NCI-H82 treated with DMSO at 0.1 percent for 48 hours (cell line): Measurements from ENCODE around the gene TPBGL.
"Not testable (repeated sequence)": the region's sequence is repeated elsewhere in the genome, so short reads cannot be mapped to it uniquely, and the experiment has no call there.

Experiments
- DNase-seq: peaks from one replicate; lab custom pipeline; 2025; ENCODE audit not compliant: unreplicated experiment; lab: John Stamatoyannopoulos, UW

The TPBGL gene

DNA sequence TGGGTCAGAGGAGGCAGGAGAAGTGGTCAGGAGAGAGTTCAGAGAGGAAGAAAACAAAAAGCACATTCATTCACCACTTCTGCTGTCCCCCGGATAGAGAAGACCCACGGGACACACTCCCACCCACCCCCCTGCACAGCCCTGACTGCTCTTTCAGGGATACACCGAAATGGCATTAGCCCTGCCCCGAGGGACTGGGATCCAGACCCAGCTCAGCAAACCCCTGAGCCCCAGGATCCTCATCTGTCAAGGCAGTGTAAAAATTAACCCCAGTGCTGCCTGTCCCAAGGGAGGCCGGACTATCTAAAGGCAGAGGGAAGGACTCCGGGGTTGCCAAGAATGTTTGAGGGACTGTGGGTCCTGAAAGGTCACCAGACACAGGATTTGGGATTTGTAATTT, 31.2 kb downstream of the TPBGL start:
- no peak for DNase-seq

GRCh38 chr11:75272391-75272790, 31.8 kb downstream of the TPBGL start:
- no peak for DNase-seq

GRCh38 chr11:75272821-75273301, 32.3 kb downstream of the TPBGL start:
- no peak for DNase-seq

- no peak for DNase-seq
These were observed 33.1 kb downstream of the TPBGL start for GRCh38 chr11:75273411-75274391.

DNA sequence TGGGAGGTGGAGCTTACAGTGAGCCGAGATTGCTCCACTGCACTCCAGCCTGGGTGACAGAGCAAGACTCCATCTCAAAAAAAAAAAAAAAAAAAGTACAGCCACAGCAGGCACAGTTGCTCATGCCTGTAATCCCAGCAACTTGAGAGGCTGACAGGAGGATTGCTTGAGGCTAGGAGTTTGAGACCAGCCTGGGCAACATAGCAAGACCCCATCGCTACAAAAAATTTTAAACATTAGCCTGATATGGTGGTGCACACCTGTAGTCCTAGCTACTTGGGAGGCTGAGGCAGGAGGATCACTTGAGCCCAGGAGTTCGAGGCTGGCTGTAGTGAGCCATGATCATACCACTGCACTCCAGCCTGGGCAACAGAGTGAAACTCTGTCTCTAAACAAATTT, 34.1 kb downstream of the TPBGL start:
- not testable (repeated sequence) for DNase-seq

- DNase-seq: peak; percentile 45
These were observed 35.0 kb downstream of the TPBGL start for GRCh38 chr11:75275581-75275980.

- no peak for DNase-seq
These were observed 35.6 kb downstream of the TPBGL start for GRCh38 chr11:75276186-75276585.

GRCh38 chr11:75276686-75277085, 36.1 kb downstream of the TPBGL start:
- no peak for DNase-seq

- DNase-seq: no peak
These were observed 36.7 kb downstream of the TPBGL start for GRCh38 chr11:75277211-75277805.

- no peak for DNase-seq
These were observed 37.6 kb downstream of the TPBGL start for GRCh38 chr11:75277991-75278790.

- DNase-seq: no peak
These were observed 38.7 kb downstream of the TPBGL start for GRCh38 chr11:75279273-75279672.

DNA sequence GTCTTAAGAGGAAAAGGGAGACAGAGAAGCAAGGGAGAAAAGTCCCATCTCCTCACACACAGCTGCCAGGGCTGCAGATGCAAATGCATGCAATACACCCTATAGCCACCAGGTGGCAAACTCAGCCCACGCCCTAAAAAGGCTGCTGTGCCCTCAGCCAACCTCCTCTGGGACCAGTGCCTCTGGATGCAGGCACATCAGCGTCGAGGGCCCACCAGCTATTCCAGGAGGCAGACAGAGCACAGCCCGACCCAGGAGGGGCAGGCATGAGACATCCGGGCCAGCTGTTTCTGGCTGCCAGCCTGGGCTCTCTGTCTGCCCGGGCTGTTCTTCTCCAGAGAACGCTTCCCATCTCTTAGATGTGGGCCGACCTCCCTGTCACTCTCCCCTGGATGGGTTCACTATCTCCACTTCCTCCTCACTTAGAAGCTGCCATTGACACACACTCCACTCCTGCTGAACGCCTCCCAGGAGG, 39.7 kb downstream of the TPBGL start:
- DNase-seq: no peak

GRCh38 chr11:75280770-75281468, 40.3 kb downstream of the TPBGL start:
- no peak for DNase-seq

- no peak for DNase-seq
These were observed 41.0 kb downstream of the TPBGL start for GRCh38 chr11:75281469-75282095.

GRCh38 chr11:75283391-75283931, 42.9 kb downstream of the TPBGL start:
- DNase-seq: no peak

- no peak for DNase-seq
These were observed 45.3 kb downstream of the TPBGL start for GRCh38 chr11:75285776-75286360.

DNA sequence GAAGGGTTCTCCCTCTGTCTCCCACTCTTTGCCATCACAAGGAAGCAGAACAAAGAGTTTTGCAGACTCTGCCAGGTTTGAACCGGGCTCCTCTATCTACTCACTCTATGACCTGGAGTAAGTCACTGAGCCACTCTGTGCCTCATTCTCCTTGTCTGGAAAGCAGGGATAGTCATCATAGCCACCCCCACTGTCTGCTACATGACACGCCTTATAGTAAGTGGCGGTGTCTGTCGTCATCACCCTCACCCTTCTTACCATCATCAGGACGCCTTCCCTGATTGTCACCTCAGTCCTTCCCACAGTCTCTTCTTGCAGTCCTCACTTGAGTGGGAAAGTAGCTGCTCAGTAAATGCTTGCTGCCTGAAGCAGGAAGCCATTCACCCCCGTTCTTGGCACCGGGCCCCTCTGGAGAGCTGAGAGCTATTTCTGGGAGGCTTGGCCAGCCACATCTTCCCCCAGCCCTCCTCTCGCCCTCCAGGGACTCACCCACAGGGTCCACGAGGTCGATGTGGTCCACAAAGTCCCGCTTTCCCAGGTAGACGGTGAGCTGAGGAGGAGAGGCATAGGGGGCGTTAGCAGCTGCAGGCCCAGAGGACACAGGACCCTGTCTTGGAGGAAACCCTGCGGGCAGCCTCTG, 46.4 kb downstream of the TPBGL start:
- no peak for DNase-seq

DNA sequence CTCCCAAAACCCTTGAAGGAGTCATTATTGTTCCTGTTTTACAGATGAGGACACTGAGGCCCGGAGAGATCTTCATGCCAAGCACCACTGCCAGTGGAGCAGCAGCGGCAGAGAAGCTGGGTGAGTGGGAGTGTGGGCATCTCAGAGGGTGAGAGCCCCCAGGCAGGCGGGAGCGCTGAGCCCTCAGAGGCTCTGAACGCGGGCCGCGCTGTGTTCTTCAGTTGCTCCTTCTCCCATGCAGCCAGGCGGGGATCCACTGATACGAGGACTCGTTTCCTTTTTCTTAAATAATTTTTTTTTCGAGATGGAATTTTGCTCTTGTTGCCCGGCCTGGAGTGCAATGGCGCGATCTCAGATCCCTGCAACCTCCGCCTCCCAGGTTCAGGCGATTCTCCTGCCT, 47.0 kb downstream of the TPBGL start:
- no peak for DNase-seq

DNA sequence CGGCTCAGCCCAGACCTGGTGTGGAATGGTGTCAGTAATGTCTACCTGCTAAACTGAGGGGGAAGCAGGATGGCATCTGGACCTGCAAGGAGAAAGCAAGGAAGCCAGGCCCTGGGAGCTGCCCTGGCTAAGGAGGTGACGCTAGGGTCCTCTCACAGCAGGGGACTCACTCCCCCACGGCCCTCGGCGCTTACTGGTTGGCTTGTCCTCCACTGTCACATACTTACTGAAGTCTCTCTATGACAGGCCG, 48.9 kb downstream of the TPBGL start:
- no peak for DNase-seq
